COLO668 (cell line): ENCODE results near the gene DHX57.
"Not testable (repeated sequence)": the region's sequence is repeated elsewhere in the genome, so short reads cannot be mapped to it uniquely, and the experiment has no call there.

Experiments used
- DNase-seq: peaks from one replicate; lab custom pipeline; 2025; ENCODE audit not compliant: unreplicated experiment; lab: John Stamatoyannopoulos, UW

DHX57 gene

GRCh38 chr2:38873763-38874162 lies 2.0 kb downstream of the DHX57 start:
- DNase-seq, result no peak

GRCh38 chr2:38871432-38871831 lies 4.3 kb downstream of the DHX57 start:
- DNase-seq, result no peak

- no peak for DNase-seq
These were observed 8.8 kb downstream of the DHX57 start for GRCh38 chr2:38866773-38867443.

GRCh38 chr2:38863061-38863695 lies 12.6 kb downstream of the DHX57 start:
- DNase-seq, result no peak

GRCh38 chr2:38862476-38862875 lies 13.3 kb downstream of the DHX57 start:
- no peak for DNase-seq

- DNase-seq, result no peak
These were observed 19.6 kb downstream of the DHX57 start for GRCh38 chr2:38856165-38856564.

- no peak for DNase-seq
These were observed 25.7 kb downstream of the DHX57 start for GRCh38 chr2:38850045-38850444.

- DNase-seq, result no peak
These were observed 38.9 kb downstream of the DHX57 start for GRCh38 chr2:38836791-38837190.

GRCh38 chr2:38835990-38836389 lies 39.7 kb downstream of the DHX57 start:
- no peak for DNase-seq

- no peak for DNase-seq
These were observed 40.6 kb downstream of the DHX57 start for GRCh38 chr2:38835015-38835601.

GRCh38 chr2:38830526-38831159 lies 45.1 kb downstream of the DHX57 start:
- DNase-seq, result no peak

- DNase-seq, result no peak
These were observed 45.8 kb downstream of the DHX57 start for GRCh38 chr2:38829971-38830370.

- DNase-seq, result no peak
These were observed 47.3 kb downstream of the DHX57 start for GRCh38 chr2:38828460-38828859.

GRCh38 chr2:38827539-38828145 lies 48.1 kb downstream of the DHX57 start:
- DNase-seq, result not testable (repeated sequence)

GRCh38 chr2:38825956-38826355 lies 49.8 kb downstream of the DHX57 start:
- no peak for DNase-seq

GRCh38 chr2:38824906-38825305 lies 50.8 kb downstream of the DHX57 start:
- no peak for DNase-seq

GRCh38 chr2:38823386-38823785 lies 52.3 kb downstream of the DHX57 start:
- no peak for DNase-seq

- no peak for DNase-seq
These were observed 57.2 kb downstream of the DHX57 start for GRCh38 chr2:38818565-38818964.

- DNase-seq, result no peak
These were observed 59.8 kb downstream of the DHX57 start for GRCh38 chr2:38815936-38816335.

GRCh38 chr2:38810488-38810887 lies 65.2 kb downstream of the DHX57 start:
- no peak for DNase-seq

- no peak for DNase-seq
These were observed 67.1 kb downstream of the DHX57 start for GRCh38 chr2:38808677-38809076.

- no peak for DNase-seq
These were observed 69.0 kb downstream of the DHX57 start for GRCh38 chr2:38806733-38807059.
